Measurements from ENCODE around the gene MGLL. TPM values are rescaled to one million over a fixed set of nuclear protein-coding genes. Genes with fewer than 3 reads are reported as not detected.

MGLL gene
- total and polyA plus RNA-seq, 4 donors, result 9.4 to 277 (median 74.2) TPM

DNA sequence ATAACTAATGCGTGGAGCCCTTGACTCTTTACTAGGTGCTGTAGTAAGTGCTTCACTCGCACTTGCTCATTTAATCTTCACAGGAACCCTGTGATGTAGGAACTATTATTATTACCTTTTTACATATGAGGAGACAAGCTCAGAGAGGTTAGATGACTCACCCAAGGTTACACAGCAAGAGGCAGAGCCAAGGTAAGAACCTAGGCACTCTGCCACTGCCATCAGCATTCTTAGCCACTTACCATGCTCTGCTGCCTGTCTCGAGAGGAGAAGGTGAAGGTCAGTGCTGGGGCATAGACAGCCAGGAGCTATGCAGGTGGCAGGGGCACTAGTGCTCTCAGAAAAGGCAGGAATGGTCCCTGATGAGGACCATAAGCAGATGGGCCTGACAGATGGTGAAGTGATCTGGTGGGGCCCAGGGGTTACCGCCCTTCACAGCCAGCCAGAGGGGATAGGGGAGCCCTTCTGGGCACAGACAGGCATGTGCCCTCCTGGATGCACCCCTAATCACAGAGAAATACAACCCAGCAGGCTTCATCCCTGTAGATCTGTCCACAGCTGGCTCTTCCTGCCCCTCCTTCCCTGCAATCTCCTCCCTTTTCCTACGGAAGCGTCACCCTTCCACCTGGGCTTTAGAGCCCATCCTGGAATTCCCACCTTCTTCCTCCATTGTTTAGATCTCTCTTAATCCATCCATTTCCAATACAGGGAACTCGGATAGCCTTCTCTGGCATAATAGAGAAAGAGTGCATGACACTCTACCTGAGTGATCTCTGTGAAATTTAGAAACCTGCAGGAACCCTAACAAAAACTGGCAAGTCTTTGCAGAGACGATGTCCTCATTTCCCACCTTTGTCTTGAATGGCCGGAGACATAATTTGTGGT, 122.7 kb downstream of the MGLL start:
- H3K27ac ChIP-seq (ENCODE audit: low read depth in 1 of 2, low read length in 2 of 2), result no peak overlapping the region
- H3K36me3 ChIP-seq (ENCODE audit: control insufficient read depth in 4 of 4, insufficient read depth in 3 of 4, low read depth in 1 of 4, low read length in 3 of 4), result peaks cover 0 to 2% (median 0%) of the 10 kb centered on the region in 4 donors
- no peaks in the 10 kb centered on the region for H3K9me3 ChIP-seq (ENCODE audit: control insufficient read depth in 4 of 4, low read length in 3 of 4)
- peaks cover 11 to 59% (median 50%) of the 10 kb centered on the region in 4 donors for H3K4me1 ChIP-seq (ENCODE audit: control insufficient read depth in 4 of 4, insufficient read depth in 4 of 4, low read length in 3 of 4)
- no peak overlapping the region for H3K4me3 ChIP-seq (ENCODE audit: low read depth in 1 of 3, low read length in 3 of 3)
- WGBS, result 92% methylated on average over 9 of the region's 9 CpGs
- H3K27me3 ChIP-seq (ENCODE audit: control insufficient read depth in 4 of 4, insufficient read depth in 4 of 4, low read length in 3 of 4), result no peaks in the 10 kb centered on the region
- no peak for DNase-seq (ENCODE audit: low spot score)
- TF ChIP-seq, protein P1, sequence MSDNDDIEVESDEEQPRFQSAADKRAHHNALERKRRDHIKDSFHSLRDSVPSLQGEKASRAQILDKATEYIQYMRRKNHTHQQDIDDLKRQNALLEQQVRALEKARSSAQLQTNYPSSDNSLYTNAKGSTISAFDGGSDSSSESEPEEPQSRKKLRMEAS (IDR thresholded peaks at IDR 0.05), result no peak
- no peak for TF ChIP-seq CTCF (IDR thresholded peaks at IDR 0.05; ENCODE audit: low read depth, low read length, missing input control)
- no peak for TF ChIP-seq FOXA1 (IDR thresholded peaks at IDR 0.05)
- TF ChIP-seq SP1 (IDR thresholded peaks at IDR 0.05), result no peak
- TF ChIP-seq RAD21 (IDR thresholded peaks at IDR 0.05), result no peak
- TF ChIP-seq, protein P2, sequence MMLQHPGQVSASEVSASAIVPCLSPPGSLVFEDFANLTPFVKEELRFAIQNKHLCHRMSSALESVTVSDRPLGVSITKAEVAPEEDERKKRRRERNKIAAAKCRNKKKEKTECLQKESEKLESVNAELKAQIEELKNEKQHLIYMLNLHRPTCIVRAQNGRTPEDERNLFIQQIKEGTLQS (IDR thresholded peaks at IDR 0.05), result no peak
- no peak for TF ChIP-seq FOXA2 (IDR thresholded peaks at IDR 0.05)
- no peak for TF ChIP-seq JUND (IDR thresholded peaks at IDR 0.05)
- TF ChIP-seq, protein P3, sequence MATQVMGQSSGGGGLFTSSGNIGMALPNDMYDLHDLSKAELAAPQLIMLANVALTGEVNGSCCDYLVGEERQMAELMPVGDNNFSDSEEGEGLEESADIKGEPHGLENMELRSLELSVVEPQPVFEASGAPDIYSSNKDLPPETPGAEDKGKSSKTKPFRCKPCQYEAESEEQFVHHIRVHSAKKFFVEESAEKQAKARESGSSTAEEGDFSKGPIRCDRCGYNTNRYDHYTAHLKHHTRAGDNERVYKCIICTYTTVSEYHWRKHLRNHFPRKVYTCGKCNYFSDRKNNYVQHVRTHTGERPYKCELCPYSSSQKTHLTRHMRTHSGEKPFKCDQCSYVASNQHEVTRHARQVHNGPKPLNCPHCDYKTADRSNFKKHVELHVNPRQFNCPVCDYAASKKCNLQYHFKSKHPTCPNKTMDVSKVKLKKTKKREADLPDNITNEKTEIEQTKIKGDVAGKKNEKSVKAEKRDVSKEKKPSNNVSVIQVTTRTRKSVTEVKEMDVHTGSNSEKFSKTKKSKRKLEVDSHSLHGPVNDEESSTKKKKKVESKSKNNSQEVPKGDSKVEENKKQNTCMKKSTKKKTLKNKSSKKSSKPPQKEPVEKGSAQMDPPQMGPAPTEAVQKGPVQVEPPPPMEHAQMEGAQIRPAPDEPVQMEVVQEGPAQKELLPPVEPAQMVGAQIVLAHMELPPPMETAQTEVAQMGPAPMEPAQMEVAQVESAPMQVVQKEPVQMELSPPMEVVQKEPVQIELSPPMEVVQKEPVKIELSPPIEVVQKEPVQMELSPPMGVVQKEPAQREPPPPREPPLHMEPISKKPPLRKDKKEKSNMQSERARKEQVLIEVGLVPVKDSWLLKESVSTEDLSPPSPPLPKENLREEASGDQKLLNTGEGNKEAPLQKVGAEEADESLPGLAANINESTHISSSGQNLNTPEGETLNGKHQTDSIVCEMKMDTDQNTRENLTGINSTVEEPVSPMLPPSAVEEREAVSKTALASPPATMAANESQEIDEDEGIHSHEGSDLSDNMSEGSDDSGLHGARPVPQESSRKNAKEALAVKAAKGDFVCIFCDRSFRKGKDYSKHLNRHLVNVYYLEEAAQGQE (IDR thresholded peaks at IDR 0.05), result no peak
- TF ChIP-seq ZBTB33 (IDR thresholded peaks at IDR 0.05), result no peak
- TF ChIP-seq TAF1 (conservative IDR thresholded peaks at IDR 0.05), result no peak
- TF ChIP-seq HNF4A (conservative IDR thresholded peaks at IDR 0.05), result no peak
- no peak for TF ChIP-seq RXRA (IDR thresholded peaks at IDR 0.05)
- TF ChIP-seq HNF4G (IDR thresholded peaks at IDR 0.05), result no peak
- no peak for TF ChIP-seq YY1 (IDR thresholded peaks at IDR 0.05)
- no peak for TF ChIP-seq NR2F2 (IDR thresholded peaks at IDR 0.05)
- no peak for TF ChIP-seq GABPA (IDR thresholded peaks at IDR 0.05 in 1 of 2, conservative IDR thresholded peaks at IDR 0.05 in 1 of 2)
- TF ChIP-seq EGR1 (IDR thresholded peaks at IDR 0.05; ENCODE audit: low read depth in 2 of 2), result no peak
- H3K9ac ChIP-seq (ENCODE audit: low read depth in 1 of 2, low read length in 2 of 2), result no peak overlapping the region
